RCC 7860 (cell line): Measurements from ENCODE around the gene TENM3.

ENCODE experiments used
- DNase-seq: peaks from one replicate; pipeline ENCODE4 v3.0.0-alpha.2; 2015; ENCODE audit warnings: low spot score
- FAIRE-seq: peaks from 2 replicates; lab custom pipeline; 2012; peaks lifted over from hg19 to GRCh38; lab: Jason Lieb, UNC

The TENM3 gene

DNA sequence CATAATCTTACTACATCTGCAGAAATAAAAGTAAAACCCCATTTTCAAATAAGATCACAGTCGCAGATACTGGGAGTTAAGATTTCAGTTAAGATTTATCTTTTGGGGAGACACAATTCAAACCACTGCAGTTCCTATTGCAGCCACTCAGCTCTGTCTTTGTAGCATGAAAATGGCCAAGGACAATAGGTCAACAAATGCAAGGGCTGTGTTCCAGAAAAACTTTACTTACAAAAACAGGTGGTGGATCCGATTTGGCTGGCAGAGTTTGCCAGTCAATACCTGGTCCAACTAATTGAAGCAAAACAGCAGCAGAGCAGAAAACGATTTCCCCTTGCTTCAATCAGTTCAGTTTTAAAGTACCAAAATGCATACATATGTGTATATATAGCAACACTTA, 77.4 kb downstream of the TENM3 start:
- FAIRE-seq (no peak), DNase-seq (no peak)

DNA sequence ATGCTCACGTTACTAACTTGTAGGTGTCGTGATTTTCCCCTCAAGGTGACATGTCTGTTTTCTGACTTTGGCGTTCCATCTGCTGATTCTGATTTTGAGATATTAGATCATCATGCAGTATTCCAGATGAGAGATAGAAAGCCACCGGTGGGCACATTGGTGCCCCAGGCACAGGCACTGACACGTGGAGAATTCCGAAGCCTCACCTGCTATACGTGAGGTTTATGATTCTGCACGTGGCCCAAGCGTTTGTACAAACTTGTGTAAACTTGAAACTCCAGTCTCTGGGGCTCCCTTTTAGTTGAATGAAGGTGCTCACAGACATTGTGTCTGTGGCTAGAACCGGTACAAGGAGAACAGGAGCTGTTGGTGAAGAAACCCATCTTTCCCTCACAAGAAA, 81.1 kb downstream of the TENM3 start:
- DNase-seq (no peak), FAIRE-seq (no peak)

DNA sequence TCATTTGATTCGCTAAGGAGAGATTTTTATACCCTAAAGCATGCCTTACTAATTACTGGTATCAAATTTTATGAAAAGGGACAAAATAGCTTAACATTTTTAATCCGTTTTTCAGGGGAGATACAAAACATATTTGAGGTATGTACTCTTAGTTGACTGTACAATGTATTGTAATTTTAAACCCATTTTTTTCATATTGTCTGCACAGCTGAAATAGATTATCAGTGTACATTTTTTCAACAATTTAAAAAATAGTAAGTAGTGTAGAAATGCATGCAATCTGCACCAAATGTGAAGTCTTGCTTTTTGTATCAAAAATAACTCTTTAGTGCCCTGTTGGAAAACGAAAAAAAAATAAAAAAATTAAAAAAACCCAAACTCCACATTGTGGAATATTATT, 82.2 kb downstream of the TENM3 start:
- FAIRE-seq (no peak), DNase-seq (no peak)

DNA sequence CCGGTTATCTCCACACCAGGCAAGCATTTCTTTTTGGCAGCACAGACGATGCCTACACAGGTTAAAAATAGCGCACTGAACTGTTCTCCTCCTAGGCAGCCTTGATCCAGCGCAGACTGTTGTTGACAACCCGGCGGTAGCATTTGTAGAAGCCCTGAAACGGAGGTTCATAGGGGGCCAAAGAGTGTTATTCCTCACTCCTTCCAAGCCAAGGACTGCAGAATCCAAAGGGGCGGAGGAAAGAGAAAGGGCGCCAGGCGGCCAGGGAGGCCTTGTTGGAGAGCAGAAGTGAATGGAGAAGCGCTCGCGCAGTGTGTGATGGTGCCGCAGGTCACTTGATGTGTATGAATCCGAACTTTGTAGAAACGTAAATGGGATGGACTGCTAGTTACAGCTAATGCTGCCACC, 82.7 kb downstream of the TENM3 start:
- no peak for DNase-seq

GRCh38 chr4:182328505-182328904, 85.3 kb downstream of the TENM3 start:
- FAIRE-seq (no peak), DNase-seq (no peak)

More for the DNA sequence above, 82.7 kb downstream of the TENM3 start:
- FAIRE-seq: no peak

DNA sequence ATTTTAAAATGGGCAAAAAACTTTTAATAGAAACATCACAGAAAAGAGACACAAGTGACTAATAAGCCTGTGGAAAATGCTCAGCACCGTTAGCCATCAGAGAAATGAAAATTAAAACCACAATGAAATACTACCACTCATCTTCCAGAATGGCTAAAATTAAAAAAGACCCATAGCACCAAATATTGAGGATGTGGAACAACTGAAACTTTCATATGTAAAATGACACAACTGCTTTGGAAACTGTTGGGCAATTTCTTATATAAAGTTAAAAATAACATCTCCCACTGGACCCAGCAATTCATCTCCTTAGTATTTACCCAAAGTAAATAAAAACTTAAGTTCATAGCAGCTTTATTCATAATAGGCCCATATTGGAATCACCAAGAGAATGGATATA, 94.2 kb downstream of the TENM3 start:
- FAIRE-seq (no peak), DNase-seq (no peak)

DNA sequence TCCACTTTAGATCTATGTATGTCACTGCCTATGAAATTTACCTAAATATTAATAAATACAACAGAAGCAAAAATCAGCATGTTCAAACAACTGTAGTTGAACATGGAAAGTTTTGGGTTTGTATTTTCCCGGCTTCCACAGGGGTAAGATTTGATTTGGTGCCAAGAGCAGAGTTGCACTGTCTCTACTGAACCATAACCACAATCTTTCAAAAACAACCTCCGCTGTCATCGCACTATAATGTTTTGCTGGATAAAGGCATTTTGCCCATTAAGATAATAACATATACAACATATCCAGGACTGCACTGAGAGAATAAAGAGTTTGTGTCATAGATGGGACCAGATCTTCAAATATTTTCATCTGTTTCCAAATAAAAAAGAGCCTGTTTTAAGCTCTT, 94.9 kb downstream of the TENM3 start:
- FAIRE-seq: peak; percentile 84

GRCh38 chr4:182338746-182339145, 95.5 kb downstream of the TENM3 start:
- DNase-seq (peak; percentile 4), FAIRE-seq (no peak)

More for the DNA sequence above, 94.9 kb downstream of the TENM3 start:
- peak; percentile 31 for DNase-seq

DNA sequence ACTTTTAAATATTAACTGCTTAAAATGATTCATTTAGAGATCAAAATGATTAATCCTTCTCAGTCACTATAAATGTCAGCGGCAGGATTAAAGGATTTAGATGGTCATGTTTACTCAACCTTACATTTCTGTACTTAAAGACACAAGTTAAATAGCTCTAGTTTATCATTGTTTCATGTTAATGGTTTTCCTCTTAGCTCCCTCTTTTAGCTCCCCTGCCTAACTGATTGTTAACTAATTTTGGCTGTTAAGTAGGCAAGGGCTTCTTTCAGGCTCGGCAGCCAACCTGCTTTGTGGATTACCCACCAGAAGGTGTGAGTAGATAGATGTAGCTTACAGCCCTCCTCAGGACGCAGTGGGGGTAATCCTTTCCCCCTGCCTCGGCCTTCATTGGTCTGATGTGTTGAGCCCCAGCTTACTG, 96.0 kb downstream of the TENM3 start:
- DNase-seq: peak; percentile 27
- peak; percentile 83 for FAIRE-seq

GRCh38 chr4:182343453-182343852, 100.3 kb downstream of the TENM3 start:
- DNase-seq: no peak
- FAIRE-seq: no peak

- no peak for DNase-seq
- FAIRE-seq: no peak
Measured at GRCh38 chr4:182344968-182345367, 101.8 kb downstream of the TENM3 start.

DNA sequence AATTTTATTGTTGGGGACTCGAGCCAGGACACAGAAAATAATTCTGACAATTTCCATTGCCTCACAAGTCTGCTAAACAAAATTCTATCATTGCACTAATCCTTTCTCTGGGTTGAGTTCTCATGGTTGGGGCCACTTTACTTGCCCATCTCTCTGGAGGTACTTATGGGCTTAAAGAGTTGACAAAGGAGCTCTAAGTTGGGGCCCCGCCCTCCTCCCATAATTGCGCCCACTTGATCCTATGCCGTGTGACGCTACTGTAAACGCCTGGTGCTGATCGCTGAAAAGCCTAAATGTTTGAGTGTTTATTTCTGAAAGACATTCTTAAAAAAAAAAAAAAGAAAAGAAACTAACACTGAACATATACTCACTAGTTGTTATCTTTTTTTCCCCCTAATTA, 103.0 kb downstream of the TENM3 start:
- no peak for FAIRE-seq
- DNase-seq: no peak

GRCh38 chr4:182346675-182347375, 103.6 kb downstream of the TENM3 start:
- DNase-seq: no peak
- no peak for FAIRE-seq

DNA sequence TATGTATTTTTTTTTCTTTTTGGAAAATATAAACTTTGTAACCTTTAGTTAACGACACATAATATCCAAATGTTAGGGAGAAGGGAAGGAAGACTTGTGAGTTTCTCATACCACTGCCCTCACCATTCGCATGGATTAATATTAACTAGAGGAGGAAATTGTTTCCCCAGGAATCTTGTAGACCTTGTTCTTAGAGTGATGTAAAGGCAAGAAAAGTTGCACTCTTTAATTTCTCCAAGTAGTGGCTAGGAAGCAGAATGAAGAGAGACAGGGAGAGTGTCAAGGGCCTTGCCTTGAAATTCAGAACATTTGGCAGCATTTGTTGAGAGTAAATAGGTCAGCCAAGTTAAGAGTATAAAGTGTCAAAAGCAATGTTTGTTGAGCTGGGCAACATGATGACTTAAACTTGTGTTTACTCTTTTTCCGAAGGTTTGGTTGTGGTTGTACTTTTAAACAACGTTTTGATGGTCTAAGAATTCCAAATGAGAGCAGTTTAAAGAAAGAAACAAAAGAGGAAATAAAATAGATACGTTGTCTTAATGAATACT, 105.7 kb downstream of the TENM3 start:
- no peak for DNase-seq

GRCh38 chr4:182350041-182350440, 106.8 kb downstream of the TENM3 start:
- FAIRE-seq (no peak), DNase-seq (no peak)

More for the DNA sequence above, 105.7 kb downstream of the TENM3 start:
- FAIRE-seq: no peak

DNA sequence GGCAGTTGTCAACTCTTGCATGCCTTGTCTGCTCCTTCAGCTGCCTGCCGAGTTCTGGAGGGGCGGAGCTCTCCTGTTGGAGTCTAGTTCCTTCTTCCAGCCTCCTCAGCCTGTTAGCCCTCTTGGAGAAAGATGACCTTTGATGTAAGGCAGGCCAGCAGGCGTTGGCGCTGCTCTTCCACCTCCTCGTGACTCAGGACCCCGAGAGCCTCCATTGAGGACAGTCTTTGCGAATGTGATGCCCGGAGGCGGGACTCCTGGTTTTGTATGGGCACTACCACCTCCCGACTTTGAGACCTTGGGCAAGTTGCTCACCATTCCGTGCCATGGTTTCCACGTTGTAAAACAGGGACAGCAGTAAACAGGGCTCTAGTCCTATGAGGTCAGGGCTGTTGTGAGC, 108.3 kb downstream of the TENM3 start:
- DNase-seq (no peak), FAIRE-seq (no peak)

DNA sequence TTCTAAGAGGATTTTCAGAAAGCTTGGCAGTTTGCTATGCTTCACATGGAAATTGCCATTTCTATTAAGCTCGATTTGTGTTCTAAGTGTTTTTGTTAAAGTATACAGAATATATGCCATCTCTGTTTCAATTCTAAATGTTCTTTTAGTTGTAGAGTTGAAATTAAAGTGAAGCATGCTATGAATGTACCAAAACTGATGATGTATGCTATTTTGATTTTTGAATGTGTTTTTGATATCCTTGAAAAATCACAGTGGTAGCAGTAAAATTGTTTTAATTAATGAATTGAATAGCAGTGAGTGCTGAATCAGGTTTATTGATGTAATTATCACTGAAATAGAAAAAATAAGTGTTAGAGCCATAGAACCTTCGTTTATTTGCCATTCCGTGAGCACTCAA, 110.9 kb downstream of the TENM3 start:
- no peak for DNase-seq
- FAIRE-seq: no peak

DNA sequence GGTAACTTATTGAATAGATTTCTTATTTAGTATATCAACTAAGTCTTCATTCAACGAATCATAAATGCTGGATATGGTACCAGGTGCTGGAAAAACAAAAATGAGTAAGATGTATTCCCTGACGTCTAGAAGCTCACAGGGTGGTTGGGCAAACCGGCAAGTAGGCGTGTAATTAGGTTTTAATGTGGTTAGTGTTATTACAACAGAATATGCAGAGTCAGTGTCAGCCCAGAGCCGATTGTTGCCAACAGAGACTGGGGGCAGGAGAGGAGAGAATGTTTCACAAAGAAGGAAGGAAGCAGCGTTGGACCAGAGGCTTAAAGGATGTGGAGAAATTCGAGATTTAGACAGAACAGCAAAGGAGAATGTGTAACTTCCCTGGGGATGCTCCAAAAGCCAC, 111.7 kb downstream of the TENM3 start:
- FAIRE-seq: no peak
- DNase-seq: no peak

DNA sequence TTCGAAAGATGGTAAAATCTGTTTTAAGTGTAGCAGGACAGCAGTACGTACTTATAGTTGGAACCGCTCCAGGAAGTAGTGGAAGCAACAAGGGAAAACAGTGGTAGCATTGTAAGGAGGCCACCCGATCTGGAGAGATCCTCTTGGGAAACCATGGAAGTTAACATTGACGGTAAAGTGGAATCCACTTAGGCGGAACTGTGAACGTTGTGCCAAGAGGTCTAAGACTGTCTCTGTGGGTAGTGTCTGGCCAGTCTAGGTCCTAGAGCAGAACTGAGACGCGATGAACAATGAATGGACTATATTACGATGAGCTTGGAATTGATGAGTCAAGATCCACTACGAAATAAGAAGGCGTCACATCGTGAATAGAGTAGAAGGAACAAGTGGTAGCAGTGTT, 124.0 kb downstream of the TENM3 start:
- DNase-seq (no peak), FAIRE-seq (no peak)

DNA sequence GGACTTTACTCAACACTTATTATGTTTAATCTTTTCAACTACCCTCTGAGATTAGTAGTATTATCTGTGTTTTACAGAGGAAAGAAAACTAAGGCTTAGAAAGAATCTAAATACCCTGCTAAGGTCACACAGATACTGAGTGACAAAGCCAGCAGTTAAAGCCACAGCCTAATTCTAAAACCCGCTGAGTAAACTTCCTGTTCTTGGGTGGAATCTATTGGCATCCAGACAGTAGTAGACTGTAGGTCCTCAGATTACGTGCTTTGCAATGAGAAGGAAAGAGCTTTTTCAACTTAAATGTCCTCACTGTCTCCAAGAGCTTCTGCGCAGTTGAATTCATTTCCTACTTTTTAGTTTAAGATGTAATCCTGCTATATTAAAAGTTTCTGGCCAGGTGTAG, 126.0 kb downstream of the TENM3 start:
- DNase-seq (no peak), FAIRE-seq (no peak)

GRCh38 chr4:182370491-182370890, 127.3 kb downstream of the TENM3 start:
- no peak for DNase-seq
- FAIRE-seq: no peak

- DNase-seq: no peak
- FAIRE-seq: no peak
Measured at GRCh38 chr4:182380771-182381181, 137.6 kb downstream of the TENM3 start.

DNA sequence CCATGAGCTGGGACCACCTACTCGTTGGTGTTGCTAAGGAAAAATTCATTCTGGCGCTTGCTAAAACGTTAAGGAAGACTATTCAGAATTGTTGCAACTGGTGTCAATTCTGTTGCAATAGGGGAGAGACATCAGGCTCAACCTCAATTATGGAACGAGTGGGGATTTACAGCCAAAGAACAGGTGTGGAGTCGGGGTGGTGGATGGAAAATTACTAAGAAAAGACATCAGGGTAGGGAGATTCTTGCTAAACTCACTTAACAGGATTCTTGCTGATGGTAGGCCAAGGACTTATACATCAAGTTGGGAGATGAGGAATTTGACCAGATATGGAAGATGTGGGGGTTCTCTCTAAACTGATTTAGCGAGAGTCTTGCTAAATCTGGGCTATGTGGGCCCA, 139.7 kb downstream of the TENM3 start:
- DNase-seq (no peak), FAIRE-seq (no peak)
